ENCODE results near the gene PLPP3. TPM values are rescaled to one million over a fixed set of nuclear protein-coding genes. Genes with fewer than 3 reads are reported as not detected.

The PLPP3 gene
- total and polyA plus RNA-seq, 4 donors: 123 to 253 (median 176) TPM

GRCh38 chr1:56482486-56482885 is 96.9 kb downstream of the PLPP3 start:
- no CpG with 5 or more reads among the region's 1 CpG for WGBS (ENCODE audit: insufficient coverage)
- DNase-seq (ENCODE audit: low read depth in 4 of 6, low spot score in 6 of 6): no peak
- H3K36me3 ChIP-seq (ENCODE audit: control insufficient read depth, insufficient read depth, low read length): no peaks in the 10 kb centered on the region
- no peaks in the 10 kb centered on the region for H3K27me3 ChIP-seq (ENCODE audit: control insufficient read depth, insufficient read depth, low read length)
- H3K4me1 ChIP-seq (ENCODE audit: control insufficient read depth, insufficient read depth, low read length): peaks cover 13% of the 10 kb centered on the region
- H3K27ac ChIP-seq (ENCODE audit: low read depth, low read length): no peak overlapping the region
- H3K9me3 ChIP-seq (ENCODE audit: control insufficient read depth, insufficient read depth, low read length): no peaks in the 10 kb centered on the region
- H3K4me3 ChIP-seq (ENCODE audit: low read depth, low read length): no peak overlapping the region

- Histone ChIP-seq H3K4me3 (ENCODE audit: low read depth, low read length) (no peak overlapping the region), H3K4me1 (ENCODE audit: control insufficient read depth, insufficient read depth, low read length) (peaks cover 23% of the 10 kb centered on the region), H3K27me3 (ENCODE audit: control insufficient read depth, insufficient read depth, low read length) (no peaks in the 10 kb centered on the region), H3K9me3 (ENCODE audit: control insufficient read depth, insufficient read depth, low read length) (no peaks in the 10 kb centered on the region), H3K36me3 (ENCODE audit: control insufficient read depth, insufficient read depth, low read length) (no peaks in the 10 kb centered on the region), H3K27ac (ENCODE audit: low read depth, low read length) (no peak overlapping the region)
- DNase-seq (ENCODE audit: low read depth in 4 of 6, low spot score in 6 of 6): no peak
These were observed 98.1 kb downstream of the PLPP3 start for GRCh38 chr1:56481140-56481694.

GRCh38 chr1:56478734-56479133 is 100.6 kb downstream of the PLPP3 start:
- no peak overlapping the region for H3K4me3 ChIP-seq (ENCODE audit: low read depth, low read length)
- H3K9me3 ChIP-seq (ENCODE audit: control insufficient read depth, insufficient read depth, low read length): no peaks in the 10 kb centered on the region
- 96% methylated on average over 7 of the region's 7 CpGs for WGBS (ENCODE audit: insufficient coverage)
- no peaks in the 10 kb centered on the region for H3K27me3 ChIP-seq (ENCODE audit: control insufficient read depth, insufficient read depth, low read length)
- no peaks in the 10 kb centered on the region for H3K36me3 ChIP-seq (ENCODE audit: control insufficient read depth, insufficient read depth, low read length)
- peaks cover 35% of the 10 kb centered on the region for H3K4me1 ChIP-seq (ENCODE audit: control insufficient read depth, insufficient read depth, low read length)
- no peak overlapping the region for H3K27ac ChIP-seq (ENCODE audit: low read depth, low read length)
- DNase-seq (ENCODE audit: low read depth in 4 of 6, low spot score in 6 of 6): no peak

GRCh38 chr1:56477164-56478111 is 101.9 kb downstream of the PLPP3 start:
- WGBS (ENCODE audit: insufficient coverage): 4% methylated on average over 58 of the region's 62 CpGs
- Histone ChIP-seq H3K27ac (ENCODE audit: low read depth, low read length) (peak overlapping the region; percentile 88), H3K4me1 (ENCODE audit: control insufficient read depth, insufficient read depth, low read length) (peaks cover 35% of the 10 kb centered on the region), H3K27me3 (ENCODE audit: control insufficient read depth, insufficient read depth, low read length) (no peaks in the 10 kb centered on the region), H3K9me3 (ENCODE audit: control insufficient read depth, insufficient read depth, low read length) (no peaks in the 10 kb centered on the region), H3K4me3 (ENCODE audit: low read depth, low read length) (peak overlapping the region; percentile 49), H3K36me3 (ENCODE audit: control insufficient read depth, insufficient read depth, low read length) (no peaks in the 10 kb centered on the region)
- peak in 5 of 6 donors; percentile 43 to 90 (median 61) for DNase-seq (ENCODE audit: low read depth in 4 of 6, low spot score in 6 of 6)

- peak in 5 of 6 donors; percentile 43 to 85 (median 58) for DNase-seq (ENCODE audit: low read depth in 4 of 6, low spot score in 6 of 6)
- H3K9me3 ChIP-seq (ENCODE audit: control insufficient read depth, insufficient read depth, low read length): no peaks in the 10 kb centered on the region
- H3K36me3 ChIP-seq (ENCODE audit: control insufficient read depth, insufficient read depth, low read length): no peaks in the 10 kb centered on the region
- H3K4me1 ChIP-seq (ENCODE audit: control insufficient read depth, insufficient read depth, low read length): peaks cover 34% of the 10 kb centered on the region
- peak overlapping the region; percentile 2 for H3K27ac ChIP-seq (ENCODE audit: low read depth, low read length)
- H3K4me3 ChIP-seq (ENCODE audit: low read depth, low read length): no peak overlapping the region
- no peaks in the 10 kb centered on the region for H3K27me3 ChIP-seq (ENCODE audit: control insufficient read depth, insufficient read depth, low read length)
- 63% methylated on average over 1 of the region's 3 CpGs for WGBS (ENCODE audit: insufficient coverage)
These were observed 105.6 kb downstream of the PLPP3 start for GRCh38 chr1:56473582-56474270.

GRCh38 chr1:56472860-56473259 is 106.5 kb downstream of the PLPP3 start:
- no peaks in the 10 kb centered on the region for H3K27me3 ChIP-seq (ENCODE audit: control insufficient read depth, insufficient read depth, low read length)
- H3K36me3 ChIP-seq (ENCODE audit: control insufficient read depth, insufficient read depth, low read length): no peaks in the 10 kb centered on the region
- no peak for DNase-seq (ENCODE audit: low read depth in 4 of 6, low spot score in 6 of 6)
- H3K4me3 ChIP-seq (ENCODE audit: low read depth, low read length): no peak overlapping the region
- peaks cover 26% of the 10 kb centered on the region for H3K4me1 ChIP-seq (ENCODE audit: control insufficient read depth, insufficient read depth, low read length)
- WGBS (ENCODE audit: insufficient coverage): 93% methylated on average over 2 of the region's 3 CpGs
- H3K27ac ChIP-seq (ENCODE audit: low read depth, low read length): no peak overlapping the region
- no peaks in the 10 kb centered on the region for H3K9me3 ChIP-seq (ENCODE audit: control insufficient read depth, insufficient read depth, low read length)

GRCh38 chr1:56469640-56470371 is 109.6 kb downstream of the PLPP3 start:
- H3K36me3 ChIP-seq (ENCODE audit: control insufficient read depth, insufficient read depth, low read length): no peaks in the 10 kb centered on the region
- peaks cover 9% of the 10 kb centered on the region for H3K4me1 ChIP-seq (ENCODE audit: control insufficient read depth, insufficient read depth, low read length)
- DNase-seq (ENCODE audit: low read depth in 4 of 6, low spot score in 6 of 6): no peak
- no CpG with 5 or more reads among the region's 5 CpGs for WGBS (ENCODE audit: insufficient coverage)
- no peak overlapping the region for H3K4me3 ChIP-seq (ENCODE audit: low read depth, low read length)
- H3K9me3 ChIP-seq (ENCODE audit: control insufficient read depth, insufficient read depth, low read length): no peaks in the 10 kb centered on the region
- H3K27ac ChIP-seq (ENCODE audit: low read depth, low read length): no peak overlapping the region
- H3K27me3 ChIP-seq (ENCODE audit: control insufficient read depth, insufficient read depth, low read length): no peaks in the 10 kb centered on the region

GRCh38 chr1:56468518-56468917 is 110.8 kb downstream of the PLPP3 start:
- H3K4me3 ChIP-seq (ENCODE audit: low read depth, low read length): no peak overlapping the region
- no peak overlapping the region for H3K27ac ChIP-seq (ENCODE audit: low read depth, low read length)
- no peaks in the 10 kb centered on the region for H3K9me3 ChIP-seq (ENCODE audit: control insufficient read depth, insufficient read depth, low read length)
- WGBS (ENCODE audit: insufficient coverage): 19% methylated on average over 5 of the region's 7 CpGs
- DNase-seq (ENCODE audit: low read depth in 4 of 6, low spot score in 6 of 6): peak in 2 of 6 donors; percentile 28 to 70
- H3K4me1 ChIP-seq (ENCODE audit: control insufficient read depth, insufficient read depth, low read length): no peaks in the 10 kb centered on the region
- no peaks in the 10 kb centered on the region for H3K27me3 ChIP-seq (ENCODE audit: control insufficient read depth, insufficient read depth, low read length)
- H3K36me3 ChIP-seq (ENCODE audit: control insufficient read depth, insufficient read depth, low read length): no peaks in the 10 kb centered on the region

GRCh38 chr1:56466538-56466937 is 112.8 kb downstream of the PLPP3 start:
- Histone ChIP-seq H3K27ac (ENCODE audit: low read depth, low read length) (no peak overlapping the region), H3K9me3 (ENCODE audit: control insufficient read depth, insufficient read depth, low read length) (no peaks in the 10 kb centered on the region), H3K36me3 (ENCODE audit: control insufficient read depth, insufficient read depth, low read length) (no peaks in the 10 kb centered on the region), H3K4me1 (ENCODE audit: control insufficient read depth, insufficient read depth, low read length) (no peaks in the 10 kb centered on the region), H3K4me3 (ENCODE audit: low read depth, low read length) (no peak overlapping the region), H3K27me3 (ENCODE audit: control insufficient read depth, insufficient read depth, low read length) (no peaks in the 10 kb centered on the region)
- 100% methylated on average over 1 of the region's 1 CpG for WGBS (ENCODE audit: insufficient coverage)
- no peak for DNase-seq (ENCODE audit: low read depth in 4 of 6, low spot score in 6 of 6)

All from spinal cord (tissue), 10 donors.